HG03520 (cell line): ENCODE measurements around the gene PRKAA2.
"Not testable (repeated sequence)": the region's sequence is repeated elsewhere in the genome, so short reads cannot be mapped to it uniquely, and the experiment has no call there.

Source experiments
- ATAC-seq: cut with Tn5 transposase; IDR thresholded peaks from one replicate; pipeline ENCODE4 v1.9.1; 2021; ENCODE audit warnings: mild to moderate bottlenecking, moderate library complexity; ENCODE audit not compliant: unreplicated experiment

Gene PRKAA2

GRCh38 chr1:56644919-56645676, at the start of gene PRKAA2:
TSS of gene PRKAA2 (plus strand) at chr1:56645314. CDS start at chr1:56645388, 74 bp downstream.
- ATAC-seq, result no peak

- ATAC-seq, result not testable (repeated sequence)
These were observed 49.5 kb upstream of the PRKAA2 start for GRCh38 chr1:56595397-56596191.

- ATAC-seq, result not testable (repeated sequence)
These were observed 35.0 kb upstream of the PRKAA2 start for GRCh38 chr1:56610097-56610496.

GRCh38 chr1:56610770-56611169, 34.3 kb upstream of the PRKAA2 start:
- ATAC-seq, result not testable (repeated sequence)

GRCh38 chr1:56617141-56617540, 28.0 kb upstream of the PRKAA2 start:
- ATAC-seq, result no peak

- ATAC-seq, result no peak
These were observed 19.2 kb upstream of the PRKAA2 start for GRCh38 chr1:56625819-56626440.

GRCh38 chr1:56626546-56626945, 18.6 kb upstream of the PRKAA2 start:
- ATAC-seq, result no peak

- no peak for ATAC-seq
These were observed 18.0 kb upstream of the PRKAA2 start for GRCh38 chr1:56627019-56627635.

- no peak for ATAC-seq
These were observed 17.5 kb upstream of the PRKAA2 start for GRCh38 chr1:56627636-56628039.

- ATAC-seq, result no peak
These were observed 14.3 kb upstream of the PRKAA2 start for GRCh38 chr1:56630786-56631185.

- ATAC-seq, result no peak
These were observed 13.2 kb upstream of the PRKAA2 start for GRCh38 chr1:56631901-56632300.

- no peak for ATAC-seq
These were observed 10.1 kb upstream of the PRKAA2 start for GRCh38 chr1:56634981-56635380.

GRCh38 chr1:56638248-56638647, 6.9 kb upstream of the PRKAA2 start:
- ATAC-seq, result no peak

- no peak for ATAC-seq
These were observed 5.9 kb upstream of the PRKAA2 start for GRCh38 chr1:56639211-56639610.

- ATAC-seq, result no peak
These were observed 1.5 kb upstream of the PRKAA2 start for GRCh38 chr1:56643661-56644060.

GRCh38 chr1:56644064-56644918, 823 bp upstream of the PRKAA2 start:
- no peak for ATAC-seq

GRCh38 chr1:56645677-56646305, 677 bp downstream of the PRKAA2 start:
- ATAC-seq, result no peak

GRCh38 chr1:56646611-56647010, 1.5 kb downstream of the PRKAA2 start:
- no peak for ATAC-seq

GRCh38 chr1:56647106-56647505, 2.0 kb downstream of the PRKAA2 start:
- no peak for ATAC-seq

- no peak for ATAC-seq
These were observed 3.4 kb downstream of the PRKAA2 start for GRCh38 chr1:56648546-56648945.
